ENCODE results near the gene TMEM184B.

TMEM184B gene

DNA sequence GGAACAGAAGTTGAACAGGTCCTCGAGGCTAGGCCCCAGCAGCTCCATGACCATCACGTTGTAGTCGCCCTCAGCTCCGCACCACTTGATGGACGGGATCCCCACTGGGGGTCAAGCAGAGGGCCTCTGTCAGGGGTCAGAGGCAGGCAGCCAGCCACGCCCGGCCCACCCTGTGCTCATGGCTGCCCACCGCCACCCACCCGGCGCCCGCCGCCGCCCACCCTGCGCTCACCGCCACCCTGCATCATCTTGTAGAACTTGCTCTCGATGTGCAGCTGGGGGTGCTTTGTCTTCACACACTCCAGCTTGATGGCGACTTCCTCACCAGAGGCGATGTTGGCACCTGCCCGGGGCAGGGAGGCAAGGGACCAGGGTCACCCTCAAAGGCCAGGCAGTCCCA, 30.1 kb upstream of the TMEM184B start:
- TF ChIP-seq, protein P1, sequence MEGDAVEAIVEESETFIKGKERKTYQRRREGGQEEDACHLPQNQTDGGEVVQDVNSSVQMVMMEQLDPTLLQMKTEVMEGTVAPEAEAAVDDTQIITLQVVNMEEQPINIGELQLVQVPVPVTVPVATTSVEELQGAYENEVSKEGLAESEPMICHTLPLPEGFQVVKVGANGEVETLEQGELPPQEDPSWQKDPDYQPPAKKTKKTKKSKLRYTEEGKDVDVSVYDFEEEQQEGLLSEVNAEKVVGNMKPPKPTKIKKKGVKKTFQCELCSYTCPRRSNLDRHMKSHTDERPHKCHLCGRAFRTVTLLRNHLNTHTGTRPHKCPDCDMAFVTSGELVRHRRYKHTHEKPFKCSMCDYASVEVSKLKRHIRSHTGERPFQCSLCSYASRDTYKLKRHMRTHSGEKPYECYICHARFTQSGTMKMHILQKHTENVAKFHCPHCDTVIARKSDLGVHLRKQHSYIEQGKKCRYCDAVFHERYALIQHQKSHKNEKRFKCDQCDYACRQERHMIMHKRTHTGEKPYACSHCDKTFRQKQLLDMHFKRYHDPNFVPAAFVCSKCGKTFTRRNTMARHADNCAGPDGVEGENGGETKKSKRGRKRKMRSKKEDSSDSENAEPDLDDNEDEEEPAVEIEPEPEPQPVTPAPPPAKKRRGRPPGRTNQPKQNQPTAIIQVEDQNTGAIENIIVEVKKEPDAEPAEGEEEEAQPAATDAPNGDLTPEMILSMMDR (IDR thresholded peaks at IDR 0.05), result no peak
- H3K9me3 ChIP-seq, result no peaks in the 10 kb centered on the region
- peaks cover 0 to 3% of the 10 kb centered on the region in 2 experiments for H3K4me1 ChIP-seq (ENCODE audit: control insufficient read depth in 1 of 2, insufficient read depth in 1 of 2, low read depth in 1 of 2, low read length in 1 of 2)
- H3K36me3 ChIP-seq, result peaks cover 42% of the 10 kb centered on the region
- H3K27me3 ChIP-seq, result no peaks in the 10 kb centered on the region
- H3K4me3 ChIP-seq (ENCODE audit: low read depth in 1 of 2, low read length in 1 of 2), result no peak overlapping the region
- no peak overlapping the region for H3K27ac ChIP-seq

DNA sequence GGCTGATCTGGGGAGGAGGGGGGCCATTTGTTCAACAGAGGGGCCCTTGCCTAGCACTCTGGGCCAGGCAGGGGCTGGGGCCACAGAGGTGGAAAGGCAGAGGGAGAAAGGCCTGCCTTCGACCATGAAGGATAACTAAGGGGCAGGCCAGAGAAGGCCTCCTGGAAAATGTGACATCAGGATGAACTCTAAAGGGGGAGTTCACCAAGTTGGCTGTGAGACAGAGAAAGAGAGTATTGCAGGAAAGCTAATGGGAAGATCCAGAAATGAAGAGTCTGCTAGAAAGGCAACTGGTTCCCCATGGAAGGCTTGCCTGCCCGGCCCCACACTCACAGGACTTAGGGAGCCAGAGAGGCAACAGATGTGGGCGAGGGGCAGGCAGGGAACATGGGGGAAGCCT, 28.1 kb upstream of the TMEM184B start:
- Histone ChIP-seq H3K36me3 (peaks cover 53% of the 10 kb centered on the region), H3K4me1 (ENCODE audit: control insufficient read depth in 1 of 2, insufficient read depth in 1 of 2, low read depth in 1 of 2, low read length in 1 of 2) (peaks cover 0 to 3% of the 10 kb centered on the region in 2 experiments), H3K9me3 (no peaks in the 10 kb centered on the region), H3K27ac (no peak overlapping the region), H3K27me3 (no peaks in the 10 kb centered on the region), H3K4me3 (ENCODE audit: low read depth in 1 of 2, low read length in 1 of 2) (no peak overlapping the region)
- TF ChIP-seq, protein P1 (IDR thresholded peaks at IDR 0.05), result no peak

DNA sequence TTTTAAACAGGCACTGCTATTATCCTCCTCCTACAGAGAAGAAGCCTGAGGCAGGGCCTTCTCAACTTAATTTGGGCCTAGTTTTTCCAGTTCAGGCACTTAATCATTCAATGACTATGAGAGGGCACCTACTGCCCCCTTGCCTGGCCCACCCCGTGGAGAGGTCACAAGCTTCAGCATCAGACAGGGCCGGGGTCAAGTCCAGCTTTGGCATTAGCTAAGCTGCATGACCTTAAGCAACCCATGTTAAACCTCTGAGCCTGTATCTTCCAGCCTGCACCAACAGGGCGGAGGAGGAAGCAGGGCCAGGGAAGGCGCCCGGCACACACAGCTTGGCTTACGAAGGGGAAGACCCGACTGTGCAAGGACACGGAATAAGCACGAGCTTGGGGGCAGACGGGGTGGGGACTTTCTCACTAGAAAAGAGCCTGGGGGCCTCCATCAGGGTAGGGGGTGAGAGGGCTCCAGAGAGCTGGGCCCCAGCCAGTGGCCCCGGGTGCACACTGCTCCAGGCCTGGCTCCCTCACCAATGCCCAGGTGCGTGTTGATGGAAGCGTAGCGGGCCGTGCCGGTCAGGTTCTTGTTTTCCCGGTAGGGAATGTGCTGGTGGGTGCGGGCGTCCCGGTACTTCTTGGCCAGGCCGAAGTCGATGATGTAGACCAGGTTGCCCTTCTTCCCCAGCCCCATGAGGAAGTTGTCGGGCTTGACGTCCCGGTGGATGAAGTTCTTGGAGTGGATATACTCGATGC, 27.6 kb upstream of the TMEM184B start:
- peaks cover 53% of the 10 kb centered on the region for H3K36me3 ChIP-seq
- TF ChIP-seq, protein P1 (IDR thresholded peaks at IDR 0.05), result no peak
- H3K27ac ChIP-seq, result no peak overlapping the region
- no peaks in the 10 kb centered on the region for H3K27me3 ChIP-seq
- H3K4me3 ChIP-seq (ENCODE audit: low read depth in 1 of 2, low read length in 1 of 2), result no peak overlapping the region
- H3K9me3 ChIP-seq, result no peaks in the 10 kb centered on the region
- peaks cover 0 to 3% of the 10 kb centered on the region in 2 experiments for H3K4me1 ChIP-seq (ENCODE audit: control insufficient read depth in 1 of 2, insufficient read depth in 1 of 2, low read depth in 1 of 2, low read length in 1 of 2)

DNA sequence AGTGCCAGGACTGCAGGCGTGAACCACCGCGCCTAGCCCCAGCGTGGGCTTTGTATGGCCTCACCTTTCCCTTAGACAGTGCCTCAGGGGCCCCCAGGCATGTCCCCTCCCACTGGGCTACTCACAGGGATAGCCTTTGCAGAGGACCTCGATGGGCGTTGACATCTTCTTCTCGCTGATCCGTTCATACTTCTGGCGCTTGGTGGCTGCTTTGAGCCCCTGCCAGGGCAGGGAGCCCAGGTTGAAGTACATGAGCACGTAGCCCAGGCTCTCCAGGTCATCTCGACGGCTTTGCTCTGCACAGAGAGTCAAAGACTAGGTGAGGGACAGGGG, 26.9 kb upstream of the TMEM184B start:
- no peak overlapping the region for H3K4me3 ChIP-seq (ENCODE audit: low read depth in 1 of 2, low read length in 1 of 2)
- peaks cover 53% of the 10 kb centered on the region for H3K36me3 ChIP-seq
- no peaks in the 10 kb centered on the region for H3K9me3 ChIP-seq
- H3K4me1 ChIP-seq (ENCODE audit: control insufficient read depth in 1 of 2, insufficient read depth in 1 of 2, low read depth in 1 of 2, low read length in 1 of 2), result peaks cover 0 to 3% of the 10 kb centered on the region in 2 experiments
- H3K27me3 ChIP-seq, result no peaks in the 10 kb centered on the region
- H3K27ac ChIP-seq, result no peak overlapping the region
- TF ChIP-seq, protein P1 (IDR thresholded peaks at IDR 0.05), result no peak

DNA sequence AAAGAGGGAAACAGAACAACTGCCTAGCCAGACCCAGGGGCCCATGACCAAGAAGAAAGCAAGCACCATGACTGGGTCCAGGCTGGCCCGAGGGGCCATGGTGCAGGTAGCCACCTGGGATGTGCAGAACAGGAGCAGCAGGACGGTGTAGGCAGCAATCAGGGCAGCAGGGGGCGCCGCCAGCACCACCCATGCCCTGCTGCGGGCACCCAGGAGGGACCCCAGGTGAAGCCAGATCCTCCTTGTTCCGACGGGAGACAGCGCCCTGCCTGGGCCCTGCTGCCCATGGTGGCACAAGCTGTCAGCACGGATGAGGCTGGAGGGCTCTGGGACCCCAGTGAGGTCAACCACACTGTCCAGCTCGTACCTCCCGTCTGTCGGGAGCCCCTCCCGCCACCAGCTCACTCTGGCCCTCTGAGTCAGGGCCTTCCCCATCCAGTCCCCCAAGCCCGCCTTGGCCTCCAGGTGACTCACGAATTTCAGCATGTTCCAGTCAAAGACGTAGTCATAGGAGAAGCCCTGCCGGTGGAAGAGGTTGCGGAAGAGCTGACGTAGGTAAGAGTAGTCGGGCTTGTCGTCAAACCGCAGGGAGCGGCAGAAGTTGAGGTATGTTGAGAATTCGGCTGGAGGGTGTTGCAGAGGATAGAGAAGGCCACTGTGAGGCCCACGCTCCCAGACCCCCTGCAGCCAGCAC, 25.6 kb upstream of the TMEM184B start:
- Histone ChIP-seq H3K4me1 (ENCODE audit: control insufficient read depth in 1 of 2, insufficient read depth in 1 of 2, low read depth in 1 of 2, low read length in 1 of 2) (no peaks in the 10 kb centered on the region), H3K36me3 (peaks cover 63% of the 10 kb centered on the region), H3K27me3 (no peaks in the 10 kb centered on the region), H3K4me3 (ENCODE audit: low read depth in 1 of 2, low read length in 1 of 2) (no peak overlapping the region), H3K27ac (no peak overlapping the region), H3K9me3 (no peaks in the 10 kb centered on the region)
- TF ChIP-seq, protein P1 (IDR thresholded peaks at IDR 0.05), result no peak

All from neutrophil (primary cell).